ENCODE measurements around the gene IGLON5.

DNA sequence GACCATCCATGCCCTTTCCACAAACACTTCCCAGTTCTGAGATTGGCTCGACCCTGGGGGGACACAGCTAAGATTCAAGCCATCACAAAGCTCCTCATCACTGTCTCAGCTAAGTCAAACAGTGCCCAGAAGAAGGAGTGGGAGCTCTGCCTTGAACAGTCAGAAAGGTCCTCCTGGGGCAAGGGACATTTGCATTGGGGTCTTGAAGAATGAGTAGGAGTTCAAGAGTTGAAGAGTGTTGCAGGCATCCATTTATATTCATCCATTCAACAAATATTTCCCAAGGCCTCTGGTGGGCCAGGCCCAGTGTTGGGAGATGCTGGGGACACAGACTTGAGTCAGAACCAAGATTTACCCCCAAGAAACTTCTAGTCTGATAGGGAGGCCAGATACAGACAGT lies 6.5 kb downstream of the IGLON5 start:
- TF ChIP-seq, protein P1, sequence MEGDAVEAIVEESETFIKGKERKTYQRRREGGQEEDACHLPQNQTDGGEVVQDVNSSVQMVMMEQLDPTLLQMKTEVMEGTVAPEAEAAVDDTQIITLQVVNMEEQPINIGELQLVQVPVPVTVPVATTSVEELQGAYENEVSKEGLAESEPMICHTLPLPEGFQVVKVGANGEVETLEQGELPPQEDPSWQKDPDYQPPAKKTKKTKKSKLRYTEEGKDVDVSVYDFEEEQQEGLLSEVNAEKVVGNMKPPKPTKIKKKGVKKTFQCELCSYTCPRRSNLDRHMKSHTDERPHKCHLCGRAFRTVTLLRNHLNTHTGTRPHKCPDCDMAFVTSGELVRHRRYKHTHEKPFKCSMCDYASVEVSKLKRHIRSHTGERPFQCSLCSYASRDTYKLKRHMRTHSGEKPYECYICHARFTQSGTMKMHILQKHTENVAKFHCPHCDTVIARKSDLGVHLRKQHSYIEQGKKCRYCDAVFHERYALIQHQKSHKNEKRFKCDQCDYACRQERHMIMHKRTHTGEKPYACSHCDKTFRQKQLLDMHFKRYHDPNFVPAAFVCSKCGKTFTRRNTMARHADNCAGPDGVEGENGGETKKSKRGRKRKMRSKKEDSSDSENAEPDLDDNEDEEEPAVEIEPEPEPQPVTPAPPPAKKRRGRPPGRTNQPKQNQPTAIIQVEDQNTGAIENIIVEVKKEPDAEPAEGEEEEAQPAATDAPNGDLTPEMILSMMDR (IDR thresholded peaks at IDR 0.05 in 2 of 3, conservative IDR thresholded peaks at IDR 0.05 in 1 of 3; ENCODE audit: borderline replicate concordance in 1 of 3, insufficient read depth in 1 of 3, low read depth in 2 of 3, low read length in 2 of 3), result no peak
- TF ChIP-seq POLR2A (IDR thresholded peaks at IDR 0.05; ENCODE audit: borderline replicate concordance, extremely low read depth, insufficient read depth, insufficient read length), result no peak
- no peak for TF ChIP-seq EZH2 (IDR thresholded peaks at IDR 0.05)
- no peak for TF ChIP-seq SIN3A (IDR thresholded peaks at IDR 0.05; ENCODE audit: low read depth)
- no peak for TF ChIP-seq ZNF274 (IDR thresholded peaks at IDR 0.05; ENCODE audit: low read depth, low read length)
- no peak for TF ChIP-seq ZFX (IDR thresholded peaks at IDR 0.05)
- no peak for TF ChIP-seq YY1 (IDR thresholded peaks at IDR 0.05; ENCODE audit: extremely low read depth, insufficient replicate concordance, low read depth, low read length)
- no peak for TF ChIP-seq JUND (IDR thresholded peaks at IDR 0.05)
- TF ChIP-seq EZH2phosphoT487 (IDR thresholded peaks at IDR 0.05; ENCODE audit: borderline replicate concordance), result no peak
- no peak for TF ChIP-seq SP1 (IDR thresholded peaks at IDR 0.05; ENCODE audit: low read depth)
- TF ChIP-seq POLR2AphosphoS5 (IDR thresholded peaks at IDR 0.05; ENCODE audit: low read depth, low read length), result no peak
- no peak for TF ChIP-seq TCF7L2 (IDR thresholded peaks at IDR 0.05; ENCODE audit: borderline replicate concordance, extremely low read depth, insufficient read depth, insufficient read length)
